Ishikawa (cell line): ENCODE data around the gene MARVELD1.

Experiments used
- CEBPB ChIP-seq: IDR thresholded peaks from 2 replicates; pipeline ENCODE4 v1.6.1; 2012
- CREB1 ChIP-seq: IDR thresholded peaks from 2 replicates; pipeline ENCODE4 v1.6.1; 2012; ENCODE audit warnings: low read depth
- EGR1 ChIP-seq: IDR thresholded peaks from 2 replicates; pipeline ENCODE4 v1.6.1; 2012
- EP300 ChIP-seq: IDR thresholded peaks from 2 replicates; pipeline ENCODE4 v1.6.1; 2012; ENCODE audit warnings: borderline replicate concordance
- FOXM1 ChIP-seq: IDR thresholded peaks from 2 replicates; pipeline ENCODE4 v1.6.1; 2012; ENCODE audit warnings: low read depth, borderline replicate concordance
- MAX ChIP-seq: IDR thresholded peaks from 2 replicates; pipeline ENCODE4 v1.6.1; 2012
- NFIC ChIP-seq: IDR thresholded peaks from 2 replicates; pipeline ENCODE4 v1.6.1; 2012
- RAD21 ChIP-seq: IDR thresholded peaks from 2 replicates; pipeline ENCODE4 v1.6.1; 2012; ENCODE audit warnings: low read depth
- REST ChIP-seq: IDR thresholded peaks from 2 replicates; pipeline ENCODE4 v1.6.1; 2012; ENCODE audit warnings: low read depth, mild to moderate bottlenecking
- TAF1 ChIP-seq: IDR thresholded peaks from 2 replicates; pipeline ENCODE4 v1.6.1; 2012; ENCODE audit warnings: low read depth, mild to moderate bottlenecking
- TCF12 ChIP-seq: IDR thresholded peaks from 2 replicates; pipeline ENCODE4 v1.6.1; 2012; ENCODE audit warnings: low read depth
- TEAD4 ChIP-seq: IDR thresholded peaks from 2 replicates; pipeline ENCODE4 v1.6.1; 2012
- USF1 ChIP-seq: IDR thresholded peaks from 2 replicates; pipeline ENCODE4 v1.6.1; 2012
- YY1 ChIP-seq: IDR thresholded peaks from 2 replicates; pipeline ENCODE4 v1.6.1; 2012; ENCODE audit warnings: low read depth
- ZBTB7A ChIP-seq: IDR thresholded peaks from 2 replicates; pipeline ENCODE4 v1.6.1; 2012; ENCODE audit warnings: low read depth

Gene MARVELD1

GRCh38 chr10:97752956-97753355 lies 39.4 kb downstream of the MARVELD1 start:
- TF ChIP-seq TAF1, result no peak
- TF ChIP-seq ZBTB7A, result no peak
- TF ChIP-seq YY1, result no peak
- TF ChIP-seq TCF12, result no peak
- no peak for TF ChIP-seq USF1
- TF ChIP-seq RAD21, result no peak
- no peak for TF ChIP-seq MAX
- TF ChIP-seq EP300, result no peak
- no peak for TF ChIP-seq REST
- TF ChIP-seq CREB1, result no peak
- TF ChIP-seq FOXM1, result no peak
- no peak for TF ChIP-seq TEAD4

GRCh38 chr10:97754726-97755125 lies 41.2 kb downstream of the MARVELD1 start:
- TF ChIP-seq TAF1 (no peak), REST (no peak), RAD21 (no peak), YY1 (no peak), ZBTB7A (no peak)

- TF ChIP-seq ZBTB7A, result no peak
- TF ChIP-seq EGR1, result no peak
- TF ChIP-seq YY1, result no peak
- no peak for TF ChIP-seq EP300
- no peak for TF ChIP-seq TEAD4
- TF ChIP-seq TAF1, result no peak
- no peak for TF ChIP-seq USF1
- no peak for TF ChIP-seq NFIC
- TF ChIP-seq TCF12, result no peak
- TF ChIP-seq REST, result no peak
- no peak for TF ChIP-seq MAX
- TF ChIP-seq CREB1, result no peak
- TF ChIP-seq RAD21, result no peak
- TF ChIP-seq FOXM1, result no peak
- no peak for TF ChIP-seq CEBPB
Measured at GRCh38 chr10:97755718-97756117, 42.2 kb downstream of the MARVELD1 start.

GRCh38 chr10:97757471-97757870 lies 43.9 kb downstream of the MARVELD1 start:
- no peak for TF ChIP-seq CEBPB
- TF ChIP-seq EGR1, result no peak
- no peak for TF ChIP-seq ZBTB7A
- no peak for TF ChIP-seq CREB1
- no peak for TF ChIP-seq TAF1
- TF ChIP-seq REST, result no peak
- no peak for TF ChIP-seq MAX
- no peak for TF ChIP-seq EP300
- no peak for TF ChIP-seq TEAD4
- TF ChIP-seq NFIC, result no peak
- no peak for TF ChIP-seq RAD21
- no peak for TF ChIP-seq TCF12
- no peak for TF ChIP-seq YY1
- TF ChIP-seq USF1, result no peak
- TF ChIP-seq FOXM1, result no peak
